ENCODE measurements around the gene DAAM2. TPM values are rescaled to one million over a fixed set of nuclear protein-coding genes. Genes with fewer than 3 reads are reported as not detected.

Gene DAAM2
- total and polyA plus RNA-seq, 9 of the 15 experiments (the other 6 are each of a cell fraction or from before 2014, with no cell fraction given): 0.01 to 0.07 TPM; not detected in 7

DNA sequence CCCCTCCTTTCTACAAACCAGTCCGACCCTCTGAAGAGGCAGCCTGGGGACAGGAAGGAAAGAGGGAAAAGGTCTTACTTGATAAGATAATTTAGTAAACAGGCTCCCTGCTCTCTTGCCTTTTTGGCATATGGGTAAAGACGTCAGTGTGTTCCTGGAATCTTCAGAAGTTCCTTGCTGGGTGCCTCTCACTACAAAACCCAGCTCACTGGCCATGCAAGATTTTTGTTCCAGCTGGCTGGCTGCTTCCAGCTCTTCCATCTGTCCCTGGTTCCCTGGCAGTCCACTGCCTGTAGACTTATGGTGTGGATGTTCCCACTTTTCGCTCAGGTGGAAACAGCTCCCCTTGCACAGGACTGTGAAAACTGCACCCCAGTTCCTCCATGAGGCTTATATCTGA lies 84.7 kb downstream of the DAAM2 start (continued):
- TF ChIP-seq, protein P1, sequence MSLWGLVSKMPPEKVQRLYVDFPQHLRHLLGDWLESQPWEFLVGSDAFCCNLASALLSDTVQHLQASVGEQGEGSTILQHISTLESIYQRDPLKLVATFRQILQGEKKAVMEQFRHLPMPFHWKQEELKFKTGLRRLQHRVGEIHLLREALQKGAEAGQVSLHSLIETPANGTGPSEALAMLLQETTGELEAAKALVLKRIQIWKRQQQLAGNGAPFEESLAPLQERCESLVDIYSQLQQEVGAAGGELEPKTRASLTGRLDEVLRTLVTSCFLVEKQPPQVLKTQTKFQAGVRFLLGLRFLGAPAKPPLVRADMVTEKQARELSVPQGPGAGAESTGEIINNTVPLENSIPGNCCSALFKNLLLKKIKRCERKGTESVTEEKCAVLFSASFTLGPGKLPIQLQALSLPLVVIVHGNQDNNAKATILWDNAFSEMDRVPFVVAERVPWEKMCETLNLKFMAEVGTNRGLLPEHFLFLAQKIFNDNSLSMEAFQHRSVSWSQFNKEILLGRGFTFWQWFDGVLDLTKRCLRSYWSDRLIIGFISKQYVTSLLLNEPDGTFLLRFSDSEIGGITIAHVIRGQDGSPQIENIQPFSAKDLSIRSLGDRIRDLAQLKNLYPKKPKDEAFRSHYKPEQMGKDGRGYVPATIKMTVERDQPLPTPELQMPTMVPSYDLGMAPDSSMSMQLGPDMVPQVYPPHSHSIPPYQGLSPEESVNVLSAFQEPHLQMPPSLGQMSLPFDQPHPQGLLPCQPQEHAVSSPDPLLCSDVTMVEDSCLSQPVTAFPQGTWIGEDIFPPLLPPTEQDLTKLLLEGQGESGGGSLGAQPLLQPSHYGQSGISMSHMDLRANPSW (CRISPR knock-in tag; IDR thresholded peaks at IDR 0.05): no peak
- no peak for TF ChIP-seq PYGO2 (tag; IDR thresholded peaks at IDR 0.05)
- TF ChIP-seq NFATC3 (IDR thresholded peaks at IDR 0.05): no peak
- TF ChIP-seq KHSRP (IDR thresholded peaks at IDR 0.05): no peak
- TF ChIP-seq EHMT2 (IDR thresholded peaks at IDR 0.05): no peak
- no peak for TF ChIP-seq ARHGAP35 (IDR thresholded peaks at IDR 0.05; ENCODE audit: partially characterized antibody)
- no peak for TF ChIP-seq MAZ (CRISPR knock-in tag; conservative IDR thresholded peaks at IDR 0.05 in 1 of 2, IDR thresholded peaks at IDR 0.05 in 1 of 2)
- no peak for TF ChIP-seq HIVEP1 (CRISPR knock-in tag; IDR thresholded peaks at IDR 0.05)

DNA sequence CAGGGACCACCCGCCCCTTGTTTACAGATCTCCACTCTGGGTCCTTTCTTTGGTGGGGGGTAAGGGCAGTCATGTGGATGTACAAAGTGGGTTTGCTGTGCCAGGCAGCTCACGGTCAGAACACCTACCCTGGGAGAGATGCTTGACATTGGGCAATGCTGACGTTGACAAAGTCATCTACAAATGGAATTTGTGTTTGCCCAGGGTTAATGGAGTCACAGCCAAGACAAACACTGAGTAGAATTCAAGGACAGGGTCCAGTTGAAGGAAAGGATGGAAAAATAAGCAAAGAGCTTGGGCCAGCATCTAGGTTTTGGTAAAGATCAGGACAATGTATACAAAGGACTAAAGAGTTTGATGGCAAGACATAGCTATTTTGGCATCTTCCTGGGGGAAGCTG lies 87.4 kb downstream of the DAAM2 start:
- WGBS (ENCODE audit: insufficient coverage, low coverage, missing lambda C conversion rate): 3% methylated on average over 3 of the region's 3 CpGs
- Histone ChIP-seq H3K9ac (ENCODE audit: insufficient read depth in 1 of 2, low read depth in 2 of 2, low read length in 2 of 2) (no peak overlapping the region), H3K79me2 (ENCODE audit: control insufficient read depth, insufficient read depth, low read length) (no peaks in the 10 kb centered on the region), H3K27ac (ENCODE audit: extremely low read depth, low read depth, low read length) (no peak overlapping the region), H3K4me3 (no peak overlapping the region), H3K36me3 (ENCODE audit: control insufficient read depth, insufficient read depth, low read length) (no peaks in the 10 kb centered on the region), H3K27me3 (ENCODE audit: control insufficient read depth in 2 of 2, insufficient read depth in 2 of 2, low read length in 2 of 2) (peaks cover 2 to 11% of the 10 kb centered on the region in 2 experiments; a peak in 3 of 5 replicates), H2AFZ (ENCODE audit: low read depth, low read length) (no peak overlapping the region), H4K20me1 (replicated peaks; ENCODE audit: control insufficient read depth, insufficient read depth, low read length) (peaks cover 5% of the 10 kb centered on the region; the same call in 1 of the 2 replicates), H3K4me1 (replicated peaks in 1 of 2; ENCODE audit: control insufficient read depth in 2 of 2, insufficient read depth in 2 of 2, low read length in 2 of 2) (no peaks in the 10 kb centered on the region), H3K9me3 (replicated peaks; ENCODE audit: control insufficient read depth, insufficient read depth, low read depth, low read length) (no peaks in the 10 kb centered on the region), H3K9me1 (ENCODE audit: control insufficient read depth, insufficient read depth, low read length) (no peaks in the 10 kb centered on the region), H3K4me2 (ENCODE audit: insufficient read depth, low read length) (no peak overlapping the region)
- intact Hi-C loops (cut with micrococcal nuclease) (no loop called here), in situ Hi-C loops (cut with MboI) (loop anchor here (10.0 kb wide), 1 partner anchor 515 kb away; no protein-coding TSS in a partner anchor)
- POLR2A ChIA-PET: interaction anchor here (0.5 to 1.2 kb wide), 2 partner anchors 23 to 601 kb away, joined by 3 read pairs; no protein-coding TSS in a partner anchor
- no TSS peak for BruUV-seq (replicated peaks)
- CTCF ChIA-PET (ENCODE audit: low intra/inter-chr PET ratio): no interaction called here
- ATAC-seq (no peak), FAIRE-seq (no peak), DNase-seq (ENCODE audit: extremely low read depth in 1 of 4, low spot score in 3 of 4) (no peak)
- TF ChIP-seq, protein P2, sequence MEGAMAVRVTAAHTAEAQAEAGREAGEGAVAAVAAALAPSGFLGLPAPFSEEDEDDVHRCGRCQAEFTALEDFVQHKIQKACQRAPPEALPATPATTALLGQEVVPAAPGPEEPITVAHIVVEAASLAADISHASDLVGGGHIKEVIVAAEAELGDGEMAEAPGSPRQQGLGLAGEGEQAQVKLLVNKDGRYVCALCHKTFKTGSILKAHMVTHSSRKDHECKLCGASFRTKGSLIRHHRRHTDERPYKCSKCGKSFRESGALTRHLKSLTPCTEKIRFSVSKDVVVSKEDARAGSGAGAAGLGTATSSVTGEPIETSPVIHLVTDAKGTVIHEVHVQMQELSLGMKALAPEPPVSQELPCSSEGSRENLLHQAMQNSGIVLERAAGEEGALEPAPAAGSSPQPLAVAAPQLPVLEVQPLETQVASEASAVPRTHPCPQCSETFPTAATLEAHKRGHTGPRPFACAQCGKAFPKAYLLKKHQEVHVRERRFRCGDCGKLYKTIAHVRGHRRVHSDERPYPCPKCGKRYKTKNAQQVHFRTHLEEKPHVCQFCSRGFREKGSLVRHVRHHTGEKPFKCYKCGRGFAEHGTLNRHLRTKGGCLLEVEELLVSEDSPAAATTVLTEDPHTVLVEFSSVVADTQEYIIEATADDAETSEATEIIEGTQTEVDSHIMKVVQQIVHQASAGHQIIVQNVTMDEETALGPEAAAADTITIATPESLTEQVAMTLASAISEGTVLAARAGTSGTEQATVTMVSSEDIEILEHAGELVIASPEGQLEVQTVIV (CRISPR knock-in tag; IDR thresholded peaks at IDR 0.05; ENCODE audit: borderline replicate concordance): no peak
- no peak for TF ChIP-seq SETDB1 (IDR thresholded peaks at IDR 0.05; ENCODE audit: low read length)
- no peak for TF ChIP-seq MED1 (CRISPR knock-in tag; IDR thresholded peaks at IDR 0.05; ENCODE audit: borderline replicate concordance)
- no peak for TF ChIP-seq RBM39 (optimal IDR thresholded peaks at IDR 0.05; ENCODE audit: low read depth, low read length)
- no peak for TF ChIP-seq POLR2B (IDR thresholded peaks at IDR 0.05; ENCODE audit: low read depth, partially characterized antibody)
- no peak for TF ChIP-seq TAF1 (IDR thresholded peaks at IDR 0.05; ENCODE audit: control insufficient read depth, extremely low read depth, insufficient read depth, low read length, severe bottlenecking)
- TF ChIP-seq, protein P3, sequence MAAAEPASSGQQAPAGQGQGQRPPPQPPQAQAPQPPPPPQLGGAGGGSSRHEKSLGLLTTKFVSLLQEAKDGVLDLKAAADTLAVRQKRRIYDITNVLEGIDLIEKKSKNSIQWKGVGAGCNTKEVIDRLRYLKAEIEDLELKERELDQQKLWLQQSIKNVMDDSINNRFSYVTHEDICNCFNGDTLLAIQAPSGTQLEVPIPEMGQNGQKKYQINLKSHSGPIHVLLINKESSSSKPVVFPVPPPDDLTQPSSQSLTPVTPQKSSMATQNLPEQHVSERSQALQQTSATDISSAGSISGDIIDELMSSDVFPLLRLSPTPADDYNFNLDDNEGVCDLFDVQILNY (CRISPR knock-in tag; IDR thresholded peaks at IDR 0.05): no peak
- TF ChIP-seq ZFP1 (CRISPR knock-in tag; IDR thresholded peaks at IDR 0.05): no peak
